VCaP (cell line): Measurements from ENCODE around the gene CSRNP3.

Experiments used
- H3K27ac ChIP-seq: fragments of 450-650 bp; 2 replicates; pipeline ENCODE4 v1.5.1; 2017
- TF ChIP-seq, protein P1 (sequence below): fragments of 450-650 bp; conservative IDR thresholded peaks from 2 replicates; pipeline ENCODE4 v1.5.1; 2017; ENCODE audit warnings: mild to moderate bottlenecking, moderate library complexity

The CSRNP3 gene

GRCh38 chr2:165623161-165623560 is 153.7 kb downstream of the CSRNP3 start:
- no peak overlapping the region for H3K27ac ChIP-seq
- TF ChIP-seq, protein P1, sequence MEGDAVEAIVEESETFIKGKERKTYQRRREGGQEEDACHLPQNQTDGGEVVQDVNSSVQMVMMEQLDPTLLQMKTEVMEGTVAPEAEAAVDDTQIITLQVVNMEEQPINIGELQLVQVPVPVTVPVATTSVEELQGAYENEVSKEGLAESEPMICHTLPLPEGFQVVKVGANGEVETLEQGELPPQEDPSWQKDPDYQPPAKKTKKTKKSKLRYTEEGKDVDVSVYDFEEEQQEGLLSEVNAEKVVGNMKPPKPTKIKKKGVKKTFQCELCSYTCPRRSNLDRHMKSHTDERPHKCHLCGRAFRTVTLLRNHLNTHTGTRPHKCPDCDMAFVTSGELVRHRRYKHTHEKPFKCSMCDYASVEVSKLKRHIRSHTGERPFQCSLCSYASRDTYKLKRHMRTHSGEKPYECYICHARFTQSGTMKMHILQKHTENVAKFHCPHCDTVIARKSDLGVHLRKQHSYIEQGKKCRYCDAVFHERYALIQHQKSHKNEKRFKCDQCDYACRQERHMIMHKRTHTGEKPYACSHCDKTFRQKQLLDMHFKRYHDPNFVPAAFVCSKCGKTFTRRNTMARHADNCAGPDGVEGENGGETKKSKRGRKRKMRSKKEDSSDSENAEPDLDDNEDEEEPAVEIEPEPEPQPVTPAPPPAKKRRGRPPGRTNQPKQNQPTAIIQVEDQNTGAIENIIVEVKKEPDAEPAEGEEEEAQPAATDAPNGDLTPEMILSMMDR = no peak

DNA sequence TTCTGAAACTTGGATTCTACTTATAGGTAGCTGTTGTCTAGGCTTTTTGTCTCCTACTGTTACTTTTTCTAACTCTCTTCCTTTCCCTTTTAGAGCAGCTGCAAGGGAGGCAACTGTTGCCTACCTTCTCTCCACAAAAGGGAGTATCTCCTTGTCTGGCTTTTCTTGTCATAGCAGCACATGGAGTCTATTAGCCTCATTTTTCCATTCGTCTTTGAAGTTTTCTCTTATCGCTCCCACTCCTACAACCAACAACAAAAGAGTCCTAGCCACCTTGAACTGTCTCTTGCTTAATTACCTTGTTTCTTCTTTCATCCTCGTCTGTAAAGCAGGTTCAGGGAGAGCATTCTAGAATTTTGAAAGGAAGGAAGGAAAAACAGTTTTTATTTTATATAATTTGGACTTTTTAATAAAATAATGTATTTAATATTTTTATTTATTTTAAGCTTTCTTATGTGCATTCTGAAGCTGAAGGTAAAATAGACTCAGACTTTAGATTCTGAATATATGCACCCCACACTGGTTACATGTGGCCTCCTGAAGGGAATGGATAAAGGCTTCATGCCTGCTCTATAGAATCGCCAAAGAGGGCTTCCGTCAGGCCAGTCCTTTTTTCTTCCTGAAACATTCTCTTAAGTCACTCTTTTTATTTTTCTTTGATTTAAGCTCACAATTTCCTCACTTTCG is 154.4 kb downstream of the CSRNP3 start:
- TF ChIP-seq, protein P1 = no peak
- no peak overlapping the region for H3K27ac ChIP-seq

DNA sequence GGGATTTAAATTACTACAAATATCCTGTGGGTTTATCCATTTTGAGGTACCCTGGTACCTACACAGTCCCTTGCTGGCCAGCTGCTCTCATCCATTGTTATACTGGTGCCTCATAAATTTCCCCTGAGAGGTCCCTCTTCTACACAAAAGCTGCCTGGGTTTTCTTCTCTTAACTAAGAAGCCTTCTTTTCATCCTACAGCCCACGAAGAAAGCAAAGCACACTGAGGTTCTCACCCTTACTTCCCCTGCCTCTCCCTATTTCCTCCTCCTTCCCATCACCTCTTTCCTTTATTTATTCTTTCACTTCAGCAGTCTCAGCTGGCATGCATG is 154.9 kb downstream of the CSRNP3 start:
- TF ChIP-seq, protein P1 = no peak
- H3K27ac ChIP-seq = no peak overlapping the region

DNA sequence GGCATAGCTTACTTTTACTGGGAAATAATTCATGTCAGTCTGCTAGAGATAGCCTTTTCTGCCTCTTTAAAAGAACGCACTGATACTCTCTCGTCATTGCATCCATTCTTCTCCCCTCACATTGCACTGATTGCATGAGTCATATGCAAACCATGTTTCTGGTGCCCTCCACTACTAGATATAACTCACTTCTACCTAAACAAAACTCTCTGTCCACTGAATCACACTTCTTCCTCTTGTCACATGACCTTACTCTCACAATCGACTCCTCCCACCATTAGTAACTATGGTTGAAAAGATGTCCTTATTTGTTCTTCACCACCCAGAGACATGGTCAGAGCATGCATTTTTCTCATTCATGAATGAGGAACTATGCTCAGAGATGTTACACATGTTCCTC is 158.0 kb downstream of the CSRNP3 start:
- no peak overlapping the region for H3K27ac ChIP-seq
- TF ChIP-seq, protein P1 = no peak

DNA sequence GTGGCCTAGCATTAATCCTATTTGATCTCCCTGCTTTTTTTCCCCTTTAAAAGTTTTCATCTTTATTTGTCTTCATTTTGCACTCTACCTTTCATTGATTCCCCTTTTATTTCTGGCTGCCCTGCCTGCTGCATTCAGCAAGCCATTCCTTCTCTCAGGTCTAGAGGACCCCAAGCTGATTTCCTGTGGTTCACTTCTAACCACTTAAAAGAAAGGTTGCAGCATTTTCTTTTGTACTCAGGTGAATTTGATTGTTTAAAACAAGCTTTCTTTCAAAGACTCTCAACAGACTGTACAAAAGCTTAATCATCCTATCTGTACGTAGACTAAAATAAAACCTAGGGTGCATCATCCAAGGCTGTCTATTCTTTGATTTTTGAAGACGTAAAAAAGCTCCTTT is 160.3 kb downstream of the CSRNP3 start:
- no peak overlapping the region for H3K27ac ChIP-seq
- TF ChIP-seq, protein P1 = no peak

DNA sequence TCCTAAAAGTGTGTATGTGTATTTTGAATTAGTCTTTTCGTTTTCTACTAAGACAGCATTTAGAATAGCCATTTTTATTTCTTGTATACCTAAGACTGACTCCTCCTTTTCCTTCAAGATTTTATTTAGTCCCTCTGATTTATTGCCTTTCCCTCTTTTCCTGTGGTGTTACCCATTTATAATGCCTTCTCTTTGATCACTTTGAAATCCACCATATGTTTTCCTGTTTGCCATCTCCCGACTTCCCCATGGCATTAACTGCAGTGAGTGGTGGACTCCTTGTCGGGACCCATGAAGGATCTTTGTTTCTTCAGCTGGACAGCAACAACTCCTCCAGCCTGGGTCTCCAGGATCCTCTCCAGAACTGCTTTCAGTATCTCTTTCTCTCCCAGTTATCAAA is 160.7 kb downstream of the CSRNP3 start:
- TF ChIP-seq, protein P1 = no peak
- no peak overlapping the region for H3K27ac ChIP-seq

DNA sequence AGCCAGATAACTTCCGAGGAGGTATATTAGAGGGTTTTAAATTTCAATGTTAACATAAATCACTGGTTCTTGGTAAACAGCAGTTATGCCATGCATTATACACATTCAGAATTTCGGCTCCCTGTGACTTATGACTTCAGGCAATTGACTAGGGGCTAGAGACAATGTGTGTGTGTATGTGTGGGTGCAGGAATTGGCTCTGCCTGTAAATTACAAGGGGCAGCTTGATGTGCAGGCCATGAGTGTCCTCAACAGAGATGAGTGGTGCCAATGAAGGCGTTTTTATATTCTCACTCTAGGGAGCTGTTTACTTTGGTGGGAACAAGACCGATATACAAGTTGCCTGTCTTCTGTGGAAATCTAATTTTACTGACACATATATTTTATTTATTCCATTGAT is 161.6 kb downstream of the CSRNP3 start:
- H3K27ac ChIP-seq = no peak overlapping the region
- TF ChIP-seq, protein P1 = no peak
